ENCODE results near the gene HIGD2A. TPM values are rescaled to one million over a fixed set of nuclear protein-coding genes. Genes with fewer than 3 reads are reported as not detected.

HIGD2A gene
- total RNA-seq, 1 experiment from 2014 or later = 98.2 TPM

DNA sequence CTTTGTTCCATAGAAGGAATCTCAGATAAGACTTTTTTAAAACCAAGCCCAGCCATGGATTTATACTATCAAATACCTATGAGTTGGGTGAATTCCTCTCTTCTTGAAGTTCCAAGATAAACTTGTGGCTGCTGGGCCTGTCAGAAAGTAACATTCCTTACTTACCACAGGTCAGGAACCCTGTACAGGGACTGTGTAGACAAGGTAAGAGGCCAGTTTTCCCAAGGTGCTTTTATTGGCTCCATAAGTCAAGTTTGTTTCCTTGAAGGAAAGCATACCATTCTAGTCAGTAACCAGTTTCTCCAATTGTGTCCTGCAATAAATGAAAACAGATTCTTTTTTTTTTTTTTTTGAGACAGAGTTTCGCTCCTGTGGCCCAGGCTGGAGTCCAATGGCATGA is 36.6 kb downstream of the HIGD2A start:
- CTCF ChIA-PET = no interaction called here
- POLR2A ChIA-PET = no interaction called here
- Mint-ChIP-seq H3K4me1 (no peaks in the 10 kb centered on the region), H3K4me3 (no peak overlapping the region), H3K27me3 (ENCODE audit: low read depth) (peaks cover 36% of the 10 kb centered on the region), H3K9me3 (peaks cover 57% of the 10 kb centered on the region), H3K36me3 (peaks cover 28% of the 10 kb centered on the region), H3K27ac (no peak overlapping the region)
- DNase-seq (ENCODE audit: low spot score) = no peak
- no peak for TF ChIP-seq FOXK1 (CRISPR knock-in tag; IDR thresholded peaks at IDR 0.05)
- TF ChIP-seq, protein P1, sequence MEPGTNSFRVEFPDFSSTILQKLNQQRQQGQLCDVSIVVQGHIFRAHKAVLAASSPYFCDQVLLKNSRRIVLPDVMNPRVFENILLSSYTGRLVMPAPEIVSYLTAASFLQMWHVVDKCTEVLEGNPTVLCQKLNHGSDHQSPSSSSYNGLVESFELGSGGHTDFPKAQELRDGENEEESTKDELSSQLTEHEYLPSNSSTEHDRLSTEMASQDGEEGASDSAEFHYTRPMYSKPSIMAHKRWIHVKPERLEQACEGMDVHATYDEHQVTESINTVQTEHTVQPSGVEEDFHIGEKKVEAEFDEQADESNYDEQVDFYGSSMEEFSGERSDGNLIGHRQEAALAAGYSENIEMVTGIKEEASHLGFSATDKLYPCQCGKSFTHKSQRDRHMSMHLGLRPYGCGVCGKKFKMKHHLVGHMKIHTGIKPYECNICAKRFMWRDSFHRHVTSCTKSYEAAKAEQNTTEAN (CRISPR knock-in tag; IDR thresholded peaks at IDR 0.05) = no peak
- no peak for TF ChIP-seq ESRRA (CRISPR knock-in tag; IDR thresholded peaks at IDR 0.05; ENCODE audit: borderline replicate concordance)
- TF ChIP-seq NFYB (CRISPR knock-in tag; conservative IDR thresholded peaks at IDR 0.05; ENCODE audit: low read depth) = no peak
- no peak for TF ChIP-seq CREB1 (CRISPR knock-in tag; IDR thresholded peaks at IDR 0.05)
- no peak for TF ChIP-seq SP1 (CRISPR knock-in tag; conservative IDR thresholded peaks at IDR 0.05)
- TF ChIP-seq ZNF232 (CRISPR knock-in tag; IDR thresholded peaks at IDR 0.05) = no peak
- TF ChIP-seq, protein P2, sequence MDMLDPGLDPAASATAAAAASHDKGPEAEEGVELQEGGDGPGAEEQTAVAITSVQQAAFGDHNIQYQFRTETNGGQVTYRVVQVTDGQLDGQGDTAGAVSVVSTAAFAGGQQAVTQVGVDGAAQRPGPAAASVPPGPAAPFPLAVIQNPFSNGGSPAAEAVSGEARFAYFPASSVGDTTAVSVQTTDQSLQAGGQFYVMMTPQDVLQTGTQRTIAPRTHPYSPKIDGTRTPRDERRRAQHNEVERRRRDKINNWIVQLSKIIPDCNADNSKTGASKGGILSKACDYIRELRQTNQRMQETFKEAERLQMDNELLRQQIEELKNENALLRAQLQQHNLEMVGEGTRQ (CRISPR knock-in tag; IDR thresholded peaks at IDR 0.05) = no peak
- TF ChIP-seq NFE2L1 (CRISPR knock-in tag; IDR thresholded peaks at IDR 0.05) = no peak
- TF ChIP-seq NR2C2 (CRISPR knock-in tag; IDR thresholded peaks at IDR 0.05) = no peak
- ATAC-seq = no peak

GRCh38 chr5:176425791-176426190 is 37.2 kb downstream of the HIGD2A start:
- H3K27ac Mint-ChIP-seq = no peak overlapping the region
- ChIA-PET POLR2A (no interaction called here), CTCF (no interaction called here)
- TF ChIP-seq JUN (CRISPR knock-in tag; IDR thresholded peaks at IDR 0.05) = no peak
- DNase-seq (ENCODE audit: low spot score) (no peak), ATAC-seq (no peak)
- H3K36me3 Mint-ChIP-seq = peaks cover 22% of the 10 kb centered on the region
- no peaks in the 10 kb centered on the region for H3K4me1 Mint-ChIP-seq
- no peak overlapping the region for H3K4me3 Mint-ChIP-seq
- H3K9me3 Mint-ChIP-seq = peaks cover 50% of the 10 kb centered on the region
- H3K27me3 Mint-ChIP-seq (ENCODE audit: low read depth) = peaks cover 29% of the 10 kb centered on the region

- no peak for DNase-seq (ENCODE audit: low spot score)
- H3K27me3 Mint-ChIP-seq (ENCODE audit: low read depth) = peaks cover 21% of the 10 kb centered on the region
- ChIA-PET CTCF (no interaction called here), POLR2A (no interaction called here)
- H3K27ac Mint-ChIP-seq = no peak overlapping the region
- peaks cover 41% of the 10 kb centered on the region for H3K9me3 Mint-ChIP-seq
- no peak for ATAC-seq
- H3K4me3 Mint-ChIP-seq = no peak overlapping the region
- peaks cover 12% of the 10 kb centered on the region for H3K36me3 Mint-ChIP-seq
- H3K4me1 Mint-ChIP-seq = no peaks in the 10 kb centered on the region
- TF ChIP-seq, protein P3, sequence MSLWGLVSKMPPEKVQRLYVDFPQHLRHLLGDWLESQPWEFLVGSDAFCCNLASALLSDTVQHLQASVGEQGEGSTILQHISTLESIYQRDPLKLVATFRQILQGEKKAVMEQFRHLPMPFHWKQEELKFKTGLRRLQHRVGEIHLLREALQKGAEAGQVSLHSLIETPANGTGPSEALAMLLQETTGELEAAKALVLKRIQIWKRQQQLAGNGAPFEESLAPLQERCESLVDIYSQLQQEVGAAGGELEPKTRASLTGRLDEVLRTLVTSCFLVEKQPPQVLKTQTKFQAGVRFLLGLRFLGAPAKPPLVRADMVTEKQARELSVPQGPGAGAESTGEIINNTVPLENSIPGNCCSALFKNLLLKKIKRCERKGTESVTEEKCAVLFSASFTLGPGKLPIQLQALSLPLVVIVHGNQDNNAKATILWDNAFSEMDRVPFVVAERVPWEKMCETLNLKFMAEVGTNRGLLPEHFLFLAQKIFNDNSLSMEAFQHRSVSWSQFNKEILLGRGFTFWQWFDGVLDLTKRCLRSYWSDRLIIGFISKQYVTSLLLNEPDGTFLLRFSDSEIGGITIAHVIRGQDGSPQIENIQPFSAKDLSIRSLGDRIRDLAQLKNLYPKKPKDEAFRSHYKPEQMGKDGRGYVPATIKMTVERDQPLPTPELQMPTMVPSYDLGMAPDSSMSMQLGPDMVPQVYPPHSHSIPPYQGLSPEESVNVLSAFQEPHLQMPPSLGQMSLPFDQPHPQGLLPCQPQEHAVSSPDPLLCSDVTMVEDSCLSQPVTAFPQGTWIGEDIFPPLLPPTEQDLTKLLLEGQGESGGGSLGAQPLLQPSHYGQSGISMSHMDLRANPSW (CRISPR knock-in tag; conservative IDR thresholded peaks at IDR 0.05; ENCODE audit: low read depth) = no peak
- TF ChIP-seq SMAD3 (CRISPR knock-in tag; IDR thresholded peaks at IDR 0.05; ENCODE audit: borderline replicate concordance) = no peak
- TF ChIP-seq, protein P1 (CRISPR knock-in tag; IDR thresholded peaks at IDR 0.05) = no peak
- TF ChIP-seq PRDM15 (CRISPR knock-in tag; IDR thresholded peaks at IDR 0.05) = no peak
- TF ChIP-seq, protein P4, sequence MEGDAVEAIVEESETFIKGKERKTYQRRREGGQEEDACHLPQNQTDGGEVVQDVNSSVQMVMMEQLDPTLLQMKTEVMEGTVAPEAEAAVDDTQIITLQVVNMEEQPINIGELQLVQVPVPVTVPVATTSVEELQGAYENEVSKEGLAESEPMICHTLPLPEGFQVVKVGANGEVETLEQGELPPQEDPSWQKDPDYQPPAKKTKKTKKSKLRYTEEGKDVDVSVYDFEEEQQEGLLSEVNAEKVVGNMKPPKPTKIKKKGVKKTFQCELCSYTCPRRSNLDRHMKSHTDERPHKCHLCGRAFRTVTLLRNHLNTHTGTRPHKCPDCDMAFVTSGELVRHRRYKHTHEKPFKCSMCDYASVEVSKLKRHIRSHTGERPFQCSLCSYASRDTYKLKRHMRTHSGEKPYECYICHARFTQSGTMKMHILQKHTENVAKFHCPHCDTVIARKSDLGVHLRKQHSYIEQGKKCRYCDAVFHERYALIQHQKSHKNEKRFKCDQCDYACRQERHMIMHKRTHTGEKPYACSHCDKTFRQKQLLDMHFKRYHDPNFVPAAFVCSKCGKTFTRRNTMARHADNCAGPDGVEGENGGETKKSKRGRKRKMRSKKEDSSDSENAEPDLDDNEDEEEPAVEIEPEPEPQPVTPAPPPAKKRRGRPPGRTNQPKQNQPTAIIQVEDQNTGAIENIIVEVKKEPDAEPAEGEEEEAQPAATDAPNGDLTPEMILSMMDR (IDR thresholded peaks at IDR 0.05) = no peak
- TF ChIP-seq RORB (CRISPR knock-in tag; IDR thresholded peaks at IDR 0.05) = no peak
- no peak for TF ChIP-seq TP53 (CRISPR knock-in tag; IDR thresholded peaks at IDR 0.05)
- TF ChIP-seq, protein P5, sequence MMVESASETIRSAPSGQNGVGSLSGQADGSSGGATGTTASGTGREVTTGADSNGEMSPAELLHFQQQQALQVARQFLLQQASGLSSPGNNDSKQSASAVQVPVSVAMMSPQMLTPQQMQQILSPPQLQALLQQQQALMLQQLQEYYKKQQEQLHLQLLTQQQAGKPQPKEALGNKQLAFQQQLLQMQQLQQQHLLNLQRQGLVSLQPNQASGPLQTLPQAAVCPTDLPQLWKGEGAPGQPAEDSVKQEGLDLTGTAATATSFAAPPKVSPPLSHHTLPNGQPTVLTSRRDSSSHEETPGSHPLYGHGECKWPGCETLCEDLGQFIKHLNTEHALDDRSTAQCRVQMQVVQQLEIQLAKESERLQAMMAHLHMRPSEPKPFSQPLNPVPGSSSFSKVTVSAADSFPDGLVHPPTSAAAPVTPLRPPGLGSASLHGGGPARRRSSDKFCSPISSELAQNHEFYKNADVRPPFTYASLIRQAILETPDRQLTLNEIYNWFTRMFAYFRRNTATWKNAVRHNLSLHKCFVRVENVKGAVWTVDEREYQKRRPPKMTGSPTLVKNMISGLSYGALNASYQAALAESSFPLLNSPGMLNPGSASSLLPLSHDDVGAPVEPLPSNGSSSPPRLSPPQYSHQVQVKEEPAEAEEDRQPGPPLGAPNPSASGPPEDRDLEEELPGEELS (CRISPR knock-in tag; IDR thresholded peaks at IDR 0.05) = no peak
These were observed 38.3 kb downstream of the HIGD2A start for GRCh38 chr5:176426876-176427275.

Data from WTC11 (cell line).